Neural progenitor cell (in vitro differentiated cells): Measurements from ENCODE around the gene SAMD11. TPM values are rescaled to one million over a fixed set of nuclear protein-coding genes. Genes with fewer than 3 reads are reported as not detected.

Experiments
- DNase-seq: peaks from one replicate; pipeline ENCODE4 v3.0.0-alpha.2; 2016; ENCODE audit warnings: low spot score
- H2AFZ ChIP-seq: fragments of 200-600 bp; sonication (generic); replicated peaks from 2 replicates; pipeline ENCODE4 v1.6.1; 2016; ENCODE audit warnings: antibody characterized with exemption
- H3F3A ChIP-seq: fragments of 200-600 bp; sonication (generic); 2 replicates; pipeline ENCODE4 v1.6.1; 2016; ENCODE audit warnings: antibody characterized with exemption, low read depth
- H3K27ac ChIP-seq: fragments of 200-600 bp; sonication (generic); 2 replicates; pipeline ENCODE4 v1.5.1; 2016; ENCODE audit warnings: mild to moderate bottlenecking
- H3K27me3 ChIP-seq: fragments of 200-600 bp; sonication (generic); 2 replicates; pipeline ENCODE4 v1.6.1; 2016; ENCODE audit warnings: mild to moderate bottlenecking, moderate library complexity
- H3K36me3 ChIP-seq: fragments of 200-600 bp; sonication (generic); 2 replicates; pipeline ENCODE4 v1.5.1; 2016
- H3K4me1 ChIP-seq: fragments of 200-600 bp; sonication (generic); 2 replicates; pipeline ENCODE4 v1.6.1; 2016; ENCODE audit warnings: mixed run types
- H3K4me2 ChIP-seq: fragments of 200-600 bp; sonication (generic); 2 replicates; pipeline ENCODE4 v1.6.1; 2016
- H3K4me3 ChIP-seq: fragments of 200-600 bp; sonication (generic); 2 replicates; pipeline ENCODE4 v1.5.1; 2016
- H3K79me2 ChIP-seq: fragments of 200-600 bp; sonication (generic); 2 replicates; pipeline ENCODE4 v1.6.1; 2016; ENCODE audit warnings: low read depth
- H3K9ac ChIP-seq: fragments of 200-600 bp; sonication (generic); 2 replicates; pipeline ENCODE4 v1.6.1; 2016
- H3K9me3 ChIP-seq: fragments of 200-600 bp; sonication (generic); 2 replicates; pipeline ENCODE4 v1.5.1; 2016; ENCODE audit warnings: low read depth
- H4K20me1 ChIP-seq: fragments of 200-600 bp; sonication (generic); 2 replicates; pipeline ENCODE4 v1.6.1; 2016; ENCODE audit warnings: low read depth
- H3K27ac Mint-ChIP-seq: 3 replicates; pipeline ENCODE4 v1.8.0; 2021; ENCODE audit warnings: mixed read lengths
- H3K27me3 Mint-ChIP-seq: 2 replicates; pipeline ENCODE4 v1.8.0; 2022; ENCODE audit warnings: low read depth, mild to moderate bottlenecking, inconsistent platforms, moderate library complexity, mixed read lengths; ENCODE audit not compliant: insufficient read depth
- H3K36me3 Mint-ChIP-seq: 3 replicates; pipeline ENCODE4 v1.8.0; 2021; ENCODE audit warnings: mixed read lengths
- H3K4me1 Mint-ChIP-seq: 3 replicates; pipeline ENCODE4 v1.8.0; 2021; ENCODE audit warnings: mixed read lengths
- H3K4me3 Mint-ChIP-seq: 3 replicates; pipeline ENCODE4 v1.8.0; 2021; ENCODE audit warnings: mild to moderate bottlenecking, moderate library complexity, mixed read lengths
- H3K9me3 Mint-ChIP-seq: 3 replicates; pipeline ENCODE4 v1.8.0; 2020; ENCODE audit warnings: mixed read lengths
- EZH2 ChIP-seq: fragments of 200-600 bp; sonication (generic); IDR thresholded peaks from 2 replicates; pipeline ENCODE4 v1.6.1; 2017; ENCODE audit warnings: antibody characterized with exemption, mild to moderate bottlenecking, moderate library complexity
- EZH2phosphoT487 ChIP-seq: fragments of 200-600 bp; sonication (generic); IDR thresholded peaks from 2 replicates; pipeline ENCODE4 v1.6.1; 2017; ENCODE audit warnings: antibody characterized with exemption
- total RNA-seq: library from RNA; depleted of rRNA; stranded (reverse); fragments of >200 nt; gene quantifications from 2 replicates; pipeline ENCODE4 v1.2.3, GENCODE V29; 2015; ENCODE audit warnings: low replicate concordance
- TF ChIP-seq, protein P1 (sequence below): fragments of 200-600 bp; sonication (generic); IDR thresholded peaks from 2 replicates; pipeline ENCODE4 v1.5.1; 2017; ENCODE audit warnings: antibody characterized with exemption, mild to moderate bottlenecking

Gene SAMD11
- total RNA-seq, 1 donor from 2014 or later = not detected

- Mint-ChIP-seq H3K27me3 (peaks cover 55% of the 10 kb centered on the region), H3K4me1 (peaks cover 24% of the 10 kb centered on the region), H3K4me3 (peak overlapping the region; percentile 81), H3K9me3 (no peaks in the 10 kb centered on the region), H3K36me3 (no peaks in the 10 kb centered on the region), H3K27ac (no peak overlapping the region)
- no peaks in the 10 kb centered on the region for H3K9me3 ChIP-seq
- H3K27me3 ChIP-seq = peaks cover 100% of the 10 kb centered on the region
- peaks cover 14% of the 10 kb centered on the region for H3K4me1 ChIP-seq
- H3F3A ChIP-seq = peaks cover 9% of the 10 kb centered on the region
- peak; percentile 54 for DNase-seq
- H3K79me2 ChIP-seq = no peaks in the 10 kb centered on the region
- peaks cover 66% of the 10 kb centered on the region for H4K20me1 ChIP-seq
- H3K4me2 ChIP-seq = peak overlapping the region; percentile 76
- H3K4me3 ChIP-seq = peak overlapping the region; percentile 11
- no peak overlapping the region for H3K27ac ChIP-seq
- no peak overlapping the region for H3K9ac ChIP-seq
- H2AFZ ChIP-seq = no peak overlapping the region
- H3K36me3 ChIP-seq = no peaks in the 10 kb centered on the region
- TF ChIP-seq, protein P1, sequence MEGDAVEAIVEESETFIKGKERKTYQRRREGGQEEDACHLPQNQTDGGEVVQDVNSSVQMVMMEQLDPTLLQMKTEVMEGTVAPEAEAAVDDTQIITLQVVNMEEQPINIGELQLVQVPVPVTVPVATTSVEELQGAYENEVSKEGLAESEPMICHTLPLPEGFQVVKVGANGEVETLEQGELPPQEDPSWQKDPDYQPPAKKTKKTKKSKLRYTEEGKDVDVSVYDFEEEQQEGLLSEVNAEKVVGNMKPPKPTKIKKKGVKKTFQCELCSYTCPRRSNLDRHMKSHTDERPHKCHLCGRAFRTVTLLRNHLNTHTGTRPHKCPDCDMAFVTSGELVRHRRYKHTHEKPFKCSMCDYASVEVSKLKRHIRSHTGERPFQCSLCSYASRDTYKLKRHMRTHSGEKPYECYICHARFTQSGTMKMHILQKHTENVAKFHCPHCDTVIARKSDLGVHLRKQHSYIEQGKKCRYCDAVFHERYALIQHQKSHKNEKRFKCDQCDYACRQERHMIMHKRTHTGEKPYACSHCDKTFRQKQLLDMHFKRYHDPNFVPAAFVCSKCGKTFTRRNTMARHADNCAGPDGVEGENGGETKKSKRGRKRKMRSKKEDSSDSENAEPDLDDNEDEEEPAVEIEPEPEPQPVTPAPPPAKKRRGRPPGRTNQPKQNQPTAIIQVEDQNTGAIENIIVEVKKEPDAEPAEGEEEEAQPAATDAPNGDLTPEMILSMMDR = peak; percentile 7
- TF ChIP-seq EZH2 = peak; percentile 91
- peak; percentile 91 for TF ChIP-seq EZH2phosphoT487
Observed at GRCh38 chr1:925561-926421, 2.1 kb downstream of the SAMD11 start.

DNA sequence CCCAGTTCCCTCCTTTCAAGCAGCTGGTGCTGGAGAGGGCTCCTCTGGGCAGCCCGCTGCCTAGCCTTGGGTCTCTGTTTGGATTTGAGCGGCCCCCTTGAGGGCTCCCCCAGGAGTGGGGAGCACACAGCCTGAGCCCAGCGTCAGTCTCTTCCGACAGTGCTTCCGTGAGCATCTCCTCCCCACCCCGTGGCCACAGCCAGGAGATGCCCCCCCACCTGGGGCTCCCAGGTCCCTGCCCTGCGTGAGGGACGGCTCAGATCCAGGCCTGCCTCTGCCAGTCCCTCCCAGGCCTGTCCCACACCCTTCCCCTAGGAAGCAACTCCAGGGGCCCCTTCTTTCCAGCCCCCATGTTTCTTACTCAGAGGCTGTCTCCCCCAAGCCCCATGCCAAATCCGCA lies 3.5 kb downstream of the SAMD11 start:
- no peak for DNase-seq
- Histone ChIP-seq H3K27ac (no peak overlapping the region), H3K27me3 (peaks cover 100% of the 10 kb centered on the region), H3K79me2 (no peaks in the 10 kb centered on the region), H3K9ac (no peak overlapping the region), H3K4me3 (no peak overlapping the region), H3F3A (peaks cover 5% of the 10 kb centered on the region), H4K20me1 (peaks cover 56% of the 10 kb centered on the region), H3K4me1 (peaks cover 11% of the 10 kb centered on the region), H3K4me2 (no peak overlapping the region), H3K36me3 (no peaks in the 10 kb centered on the region), H3K9me3 (no peaks in the 10 kb centered on the region), H2AFZ (no peak overlapping the region)
- peak; percentile 1 for TF ChIP-seq EZH2phosphoT487
- TF ChIP-seq EZH2 = no peak
- H3K9me3 Mint-ChIP-seq = no peaks in the 10 kb centered on the region
- peaks cover 53% of the 10 kb centered on the region for H3K27me3 Mint-ChIP-seq
- H3K4me3 Mint-ChIP-seq = no peak overlapping the region
- no peak overlapping the region for H3K27ac Mint-ChIP-seq
- H3K36me3 Mint-ChIP-seq = no peaks in the 10 kb centered on the region
- H3K4me1 Mint-ChIP-seq = peaks cover 25% of the 10 kb centered on the region

DNA sequence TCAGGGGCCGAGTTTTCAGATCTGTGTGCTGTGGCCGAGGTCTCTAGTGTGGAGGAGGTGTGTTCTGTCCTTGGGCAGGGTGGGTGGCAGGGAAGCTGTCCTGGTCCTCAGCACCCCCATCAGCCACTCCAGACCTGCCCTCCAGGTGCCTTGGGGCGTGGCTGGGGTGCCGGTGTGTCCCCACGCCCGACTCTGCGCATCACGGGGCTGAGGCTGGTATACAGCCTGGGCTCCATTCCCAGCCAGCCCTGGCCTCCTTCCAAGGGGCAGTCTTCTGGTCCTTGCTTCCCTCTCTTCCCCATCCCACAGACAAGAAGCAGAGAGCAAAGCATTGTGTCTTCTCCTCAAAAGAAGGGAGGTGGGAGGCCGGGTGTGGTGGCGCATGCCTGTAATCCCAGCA lies 4.0 kb downstream of the SAMD11 start:
- H3K4me1 Mint-ChIP-seq = peaks cover 23% of the 10 kb centered on the region
- no peaks in the 10 kb centered on the region for H3K36me3 ChIP-seq
- no peaks in the 10 kb centered on the region for H3K79me2 ChIP-seq
- H3K4me3 Mint-ChIP-seq = no peak overlapping the region
- peaks cover 11% of the 10 kb centered on the region for H3K4me1 ChIP-seq
- no peak overlapping the region for H3K27ac ChIP-seq
- H3F3A ChIP-seq = peaks cover 5% of the 10 kb centered on the region
- no peak overlapping the region for H3K9ac ChIP-seq
- peaks cover 53% of the 10 kb centered on the region for H4K20me1 ChIP-seq
- TF ChIP-seq EZH2 (no peak), EZH2phosphoT487 (no peak)
- TF ChIP-seq, protein P1 = no peak
- H3K4me3 ChIP-seq = no peak overlapping the region
- no peak overlapping the region for H3K4me2 ChIP-seq
- peaks cover 51% of the 10 kb centered on the region for H3K27me3 Mint-ChIP-seq
- no peak for DNase-seq
- peaks cover 100% of the 10 kb centered on the region for H3K27me3 ChIP-seq
- no peaks in the 10 kb centered on the region for H3K9me3 ChIP-seq
- no peaks in the 10 kb centered on the region for H3K36me3 Mint-ChIP-seq
- no peaks in the 10 kb centered on the region for H3K9me3 Mint-ChIP-seq
- H2AFZ ChIP-seq = no peak overlapping the region
- no peak overlapping the region for H3K27ac Mint-ChIP-seq
